Measurements from ENCODE around the gene MEX3C.
A peak's percentile ranks its signal among the peaks of the same experiment; 100 is the strongest.

Gene MEX3C

DNA sequence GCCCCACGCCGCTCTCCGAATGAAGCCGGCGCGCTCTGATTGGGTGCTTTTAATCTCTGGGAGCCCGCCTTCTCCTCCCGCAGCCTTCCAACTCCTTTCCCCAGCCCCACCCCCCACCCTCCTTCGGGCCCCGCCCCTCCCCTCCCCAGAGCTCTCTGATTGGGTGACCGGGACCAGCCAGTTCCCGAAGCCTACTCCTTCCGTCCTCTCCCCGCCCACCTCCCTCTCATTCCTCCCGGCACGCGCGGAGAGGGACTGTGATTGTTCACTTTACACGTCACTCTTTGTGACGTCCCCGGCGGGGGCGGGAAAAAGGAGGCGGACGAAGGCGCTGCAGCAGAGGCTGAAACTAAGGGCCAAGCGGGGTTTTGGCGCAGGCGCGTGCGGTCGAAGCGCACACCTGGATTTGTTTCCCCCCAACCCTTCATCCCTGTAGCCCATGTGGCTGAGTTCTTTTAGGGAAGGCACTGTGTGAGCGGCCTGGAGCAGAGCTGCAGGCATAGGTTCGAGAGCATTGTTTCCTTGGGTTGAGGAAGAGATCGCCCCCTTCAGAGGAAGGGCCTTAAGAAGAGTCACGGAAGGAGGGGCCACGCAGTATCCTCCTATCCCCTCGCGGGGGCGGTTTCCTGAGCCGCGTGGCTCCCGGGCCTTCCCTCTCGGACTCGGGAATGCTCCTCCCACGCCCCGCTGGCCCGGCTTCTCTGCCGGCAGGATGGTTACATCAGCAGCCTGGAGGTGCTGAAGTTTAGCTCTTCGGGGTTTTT is at the start of gene MEX3C:
Gene MEX3C, minus strand, starts transcription at position 21 of the 764 bp plus-strand sequence. CDS start 361 bp downstream, outside the sequence.
- DNase-seq (ENCODE audit: low read depth), result peak; percentile 99

GRCh38 chr18:51241226-51241625 is 43.7 kb upstream of the MEX3C start:
- no peak for DNase-seq (ENCODE audit: low read depth)

GRCh38 chr18:51236225-51236624 is 38.7 kb upstream of the MEX3C start:
- DNase-seq (ENCODE audit: low read depth), result no peak

DNA sequence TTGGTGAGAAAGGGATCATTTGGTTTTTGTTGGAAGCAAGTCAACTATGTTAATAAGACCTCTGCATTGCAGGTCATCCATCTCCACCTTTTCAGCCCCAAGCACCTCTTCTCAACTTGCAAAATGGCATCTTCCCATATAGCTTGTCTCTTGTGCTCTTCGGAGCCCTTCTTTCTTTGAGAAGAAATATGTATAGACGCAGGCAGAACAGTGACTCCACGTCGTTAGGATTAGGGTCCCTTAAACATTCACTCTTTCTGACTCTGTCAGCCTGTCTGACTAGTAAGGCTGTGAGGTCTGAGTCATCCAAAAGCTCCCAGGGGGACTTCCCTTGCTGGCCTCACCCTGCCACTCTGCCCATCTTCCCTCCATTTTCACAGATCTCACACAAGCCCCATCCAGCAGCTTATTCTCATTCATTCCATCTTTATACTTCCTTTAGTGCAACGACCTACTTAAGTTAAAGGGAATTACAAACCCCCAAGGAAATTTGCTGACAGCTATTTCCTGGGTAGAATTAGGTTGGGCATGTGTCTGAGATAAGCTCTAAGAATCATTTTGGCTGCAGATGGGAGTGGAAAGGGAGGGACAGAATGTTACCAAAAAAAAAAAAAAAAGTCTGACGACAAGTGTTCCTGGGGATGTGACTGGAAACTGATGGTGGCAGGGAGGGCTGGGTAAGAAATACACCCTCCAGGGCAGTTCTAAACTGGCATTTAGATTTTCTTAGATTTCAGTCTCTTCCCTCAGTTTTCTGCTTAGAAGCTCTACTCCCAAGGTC is 37.7 kb upstream of the MEX3C start:
- DNase-seq (ENCODE audit: low read depth), result no peak

GRCh38 chr18:51234117-51235008 is 36.9 kb upstream of the MEX3C start:
- DNase-seq (ENCODE audit: low read depth), result no peak

- no peak for DNase-seq (ENCODE audit: low read depth)
These were observed 31.8 kb upstream of the MEX3C start for GRCh38 chr18:51229328-51229727.

- no peak for DNase-seq (ENCODE audit: low read depth)
These were observed 30.2 kb upstream of the MEX3C start for GRCh38 chr18:51227660-51228059.

DNA sequence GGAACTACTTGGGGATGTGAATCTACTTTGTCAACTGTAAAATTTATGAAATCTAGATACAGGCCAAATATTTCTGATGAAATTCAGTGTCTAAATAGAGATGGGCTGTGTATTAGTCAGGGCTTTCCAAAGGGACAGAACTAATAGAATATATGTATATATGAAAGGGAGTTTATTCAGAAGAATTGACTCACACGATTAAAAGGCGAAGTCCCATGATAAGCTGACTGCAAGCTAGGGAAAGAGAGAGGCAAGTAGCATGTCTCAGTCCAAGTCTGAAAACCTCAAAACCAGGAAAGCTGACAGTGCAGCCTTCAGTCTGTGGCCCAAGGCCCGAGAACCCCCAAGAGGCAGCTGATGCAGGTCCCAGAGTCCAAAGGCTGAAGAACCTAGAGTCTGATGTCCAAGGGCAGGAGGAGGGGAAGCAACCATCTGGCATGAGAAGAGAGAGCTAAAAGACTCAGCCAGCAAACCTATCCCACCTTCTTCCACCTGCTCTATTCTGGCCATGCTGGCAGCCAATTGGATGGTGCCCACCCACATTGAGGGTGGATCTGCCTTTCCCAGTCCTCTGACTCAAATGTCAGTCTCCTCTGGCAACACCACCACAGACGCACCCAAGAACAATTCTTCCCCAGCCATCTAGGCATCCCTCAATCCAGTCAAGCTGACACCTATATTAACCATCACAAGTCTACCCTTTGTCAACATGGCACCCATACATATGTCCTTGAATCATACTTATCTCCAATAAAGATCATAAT is 29.3 kb upstream of the MEX3C start:
- no peak for DNase-seq (ENCODE audit: low read depth)

DNA sequence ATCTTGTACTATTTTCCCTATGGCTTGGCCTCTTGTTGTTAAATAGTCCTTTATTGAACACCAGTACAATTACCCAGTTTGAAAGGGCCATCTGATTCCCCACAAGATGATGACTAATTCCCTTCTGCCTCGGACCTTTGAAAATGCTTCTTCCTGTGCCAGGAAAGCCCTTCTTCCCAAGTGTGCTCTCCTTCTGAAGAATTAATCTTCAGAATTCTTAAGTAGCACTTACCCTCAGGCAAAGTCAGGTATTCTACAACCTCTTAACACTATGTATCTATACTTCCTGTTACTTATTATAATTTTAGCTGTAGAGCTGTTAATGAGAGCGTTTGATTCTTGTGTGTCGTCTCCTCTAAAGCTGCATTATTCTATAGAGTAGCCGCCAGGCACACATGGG is 28.6 kb upstream of the MEX3C start:
- no peak for DNase-seq (ENCODE audit: low read depth)

DNA sequence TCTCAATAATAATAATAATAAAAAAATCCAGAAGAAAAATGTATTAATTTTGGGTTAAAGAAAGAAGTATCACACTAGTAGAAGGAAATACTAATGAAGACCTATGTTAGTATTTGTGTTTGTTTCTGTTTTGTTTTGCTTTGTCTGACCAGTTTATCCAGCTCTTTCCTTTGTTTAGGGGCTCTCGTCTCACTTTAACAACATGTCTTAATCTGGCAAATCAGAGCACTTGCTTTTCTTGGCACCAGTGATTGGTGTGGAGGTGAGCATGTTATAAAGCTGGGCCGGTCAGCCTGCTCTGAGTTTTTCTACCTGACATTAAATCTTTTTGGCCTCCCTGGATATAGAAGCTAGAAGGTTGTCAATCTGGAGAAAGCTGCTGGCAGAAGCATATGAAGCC is 15.1 kb upstream of the MEX3C start:
- no peak for DNase-seq (ENCODE audit: low read depth)

- no peak for DNase-seq (ENCODE audit: low read depth)
These were observed 14.1 kb upstream of the MEX3C start for GRCh38 chr18:51211552-51211951.

GRCh38 chr18:51196811-51197660 is 445 bp downstream of the MEX3C start:
- DNase-seq (ENCODE audit: low read depth), result no peak

DNA sequence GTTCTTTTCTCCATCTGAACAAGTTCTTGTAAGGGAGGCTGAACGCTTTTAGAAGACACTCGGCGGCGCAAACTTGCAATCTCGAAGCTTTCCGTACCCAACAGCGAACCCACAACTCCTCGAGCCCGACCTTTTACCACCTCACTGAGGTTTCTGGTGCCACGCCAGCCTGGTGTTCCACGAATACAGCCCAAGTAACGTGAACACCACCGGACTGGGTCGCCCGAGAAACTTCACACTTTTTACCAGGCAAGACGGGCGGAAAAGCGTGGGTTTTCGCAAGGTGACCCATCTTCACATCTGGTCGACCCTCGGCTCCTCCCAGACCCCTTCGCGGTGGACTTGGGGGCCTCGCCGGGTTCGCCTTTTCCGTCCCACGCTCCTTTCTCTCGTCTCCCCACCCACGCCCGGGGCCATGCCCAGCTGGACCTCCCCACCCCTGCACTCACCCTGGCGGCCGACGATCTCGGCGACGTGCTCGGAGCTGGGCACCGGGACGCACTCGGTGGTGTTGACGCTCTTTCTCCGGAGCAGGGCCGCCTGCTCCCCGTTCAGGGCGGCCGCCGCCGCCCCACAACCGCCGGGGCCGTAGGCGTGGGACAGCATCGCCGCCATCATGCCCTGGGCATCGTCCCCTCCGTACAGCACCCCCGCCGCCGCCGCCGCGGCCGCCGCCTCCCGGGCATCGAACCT is 1.2 kb downstream of the MEX3C start:
- DNase-seq (ENCODE audit: low read depth), result peak; percentile 15

DNA sequence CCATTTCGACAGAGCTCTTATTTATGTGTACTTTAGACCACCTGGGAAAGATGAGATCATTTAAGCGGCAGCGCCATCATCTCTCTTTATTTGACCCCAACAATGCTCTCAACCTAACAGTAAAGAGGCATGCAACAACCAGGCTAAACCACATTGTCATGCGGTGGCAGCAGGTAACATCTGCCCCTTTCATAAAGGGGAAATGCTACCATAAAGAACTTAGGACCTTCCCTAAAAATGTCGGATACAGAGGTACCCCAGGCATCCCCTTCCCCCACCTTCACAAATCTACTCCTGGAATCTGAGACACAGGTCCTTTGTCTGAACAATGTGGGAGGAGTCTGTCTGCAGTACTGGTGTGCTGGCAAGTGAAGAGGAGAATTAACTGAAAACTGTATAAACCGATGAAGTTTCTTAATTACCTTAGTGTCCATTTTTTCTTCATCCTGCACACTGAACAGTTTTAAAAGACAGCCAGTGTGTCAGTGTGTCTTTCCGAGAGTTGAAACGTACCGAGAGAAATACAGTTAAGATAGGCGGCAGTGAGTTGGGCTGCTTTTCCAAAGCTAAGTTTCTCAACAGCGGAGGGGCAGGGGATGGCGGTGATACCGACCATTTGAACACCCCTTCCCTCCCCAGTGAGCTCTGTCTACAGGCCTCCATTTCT is 1.9 kb downstream of the MEX3C start:
- DNase-seq (ENCODE audit: low read depth), result no peak

DNA sequence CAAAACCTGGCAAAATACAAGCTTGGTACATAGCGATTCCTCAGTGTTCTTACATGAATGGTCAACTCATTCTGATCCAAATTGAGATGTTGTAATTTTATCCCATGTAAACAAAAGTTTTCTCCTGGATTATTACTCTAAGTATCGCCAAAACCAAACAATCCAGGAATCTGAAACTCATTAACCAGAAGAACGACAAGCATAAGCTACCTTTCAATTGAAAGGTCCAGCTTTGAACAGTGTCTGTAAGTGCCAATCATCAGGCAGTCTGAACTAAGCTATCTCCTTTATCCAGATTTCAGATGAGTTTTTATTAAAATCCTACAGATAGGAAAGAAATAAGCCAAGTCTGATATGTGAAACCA is 2.4 kb downstream of the MEX3C start:
- DNase-seq (ENCODE audit: low read depth), result no peak

DNA sequence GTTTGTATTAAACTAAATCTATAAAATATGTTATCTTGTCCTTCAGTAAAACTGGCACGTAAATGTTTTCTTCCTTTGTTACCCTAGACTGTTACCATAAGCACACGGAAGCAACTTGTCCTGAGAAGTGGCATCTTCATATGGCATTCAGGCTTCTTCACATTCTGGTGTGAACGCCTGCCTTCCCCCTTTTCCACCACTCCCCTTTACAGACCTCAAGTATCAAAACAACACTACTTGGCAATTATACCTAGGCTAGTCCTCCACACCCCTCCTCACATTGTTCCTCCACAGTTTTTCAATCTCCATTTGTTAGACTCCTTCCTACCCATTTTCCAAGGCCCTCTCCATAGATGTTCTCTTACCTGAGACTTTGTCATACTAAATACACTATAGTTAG is 2.9 kb downstream of the MEX3C start:
- DNase-seq (ENCODE audit: low read depth), result no peak

GRCh38 chr18:51193621-51194287 is 3.7 kb downstream of the MEX3C start:
- DNase-seq (ENCODE audit: low read depth), result no peak

- no peak for DNase-seq (ENCODE audit: low read depth)
These were observed 4.8 kb downstream of the MEX3C start for GRCh38 chr18:51192696-51193095.

DNA sequence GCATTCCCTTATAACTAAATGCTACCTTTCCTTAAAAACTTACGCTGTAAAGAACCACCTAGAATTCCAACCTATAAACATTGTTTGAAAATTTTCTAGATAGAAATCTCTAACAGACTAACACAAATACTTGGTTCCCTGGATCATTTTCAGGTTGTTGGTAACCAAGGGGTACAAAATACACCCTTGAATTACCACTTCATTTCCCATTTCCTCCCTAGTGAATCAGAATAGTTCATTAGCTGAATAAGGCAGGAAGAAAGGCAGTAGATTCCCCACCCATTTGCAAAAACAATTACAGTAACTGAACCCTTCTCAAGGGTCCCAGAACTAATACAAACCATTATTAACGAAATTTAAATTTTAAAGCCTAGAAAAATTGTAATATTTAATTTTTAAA is 5.5 kb downstream of the MEX3C start:
- no peak for DNase-seq (ENCODE audit: low read depth)

All from stimulated activated CD8-positive, alpha-beta memory T cell treated with anti-CD3 and anti-CD28 coated beads, Interleukin-15, amount 100 ng/mL, for 24 hours (primary cell).